ENCODE results near the gene EEPD1.
"Not testable (repeated sequence)": the region's sequence is repeated elsewhere in the genome, so short reads cannot be mapped to it uniquely, and the experiment has no call there.

GRCh38 chr7:36244001-36244400 is 90.9 kb downstream of the EEPD1 start:
- not testable (repeated sequence) for TF ChIP-seq CTCF (IDR thresholded peaks at IDR 0.05); SP1 (CRISPR knock-in tag; conservative IDR thresholded peaks at IDR 0.05); USF2 (CRISPR knock-in tag; IDR thresholded peaks at IDR 0.05); FOXK1 (CRISPR knock-in tag; IDR thresholded peaks at IDR 0.05); E2F5 (CRISPR knock-in tag; IDR thresholded peaks at IDR 0.05); ELF4 (CRISPR knock-in tag; IDR thresholded peaks at IDR 0.05; ENCODE audit: low read depth)
- TF ChIP-seq, protein P1, sequence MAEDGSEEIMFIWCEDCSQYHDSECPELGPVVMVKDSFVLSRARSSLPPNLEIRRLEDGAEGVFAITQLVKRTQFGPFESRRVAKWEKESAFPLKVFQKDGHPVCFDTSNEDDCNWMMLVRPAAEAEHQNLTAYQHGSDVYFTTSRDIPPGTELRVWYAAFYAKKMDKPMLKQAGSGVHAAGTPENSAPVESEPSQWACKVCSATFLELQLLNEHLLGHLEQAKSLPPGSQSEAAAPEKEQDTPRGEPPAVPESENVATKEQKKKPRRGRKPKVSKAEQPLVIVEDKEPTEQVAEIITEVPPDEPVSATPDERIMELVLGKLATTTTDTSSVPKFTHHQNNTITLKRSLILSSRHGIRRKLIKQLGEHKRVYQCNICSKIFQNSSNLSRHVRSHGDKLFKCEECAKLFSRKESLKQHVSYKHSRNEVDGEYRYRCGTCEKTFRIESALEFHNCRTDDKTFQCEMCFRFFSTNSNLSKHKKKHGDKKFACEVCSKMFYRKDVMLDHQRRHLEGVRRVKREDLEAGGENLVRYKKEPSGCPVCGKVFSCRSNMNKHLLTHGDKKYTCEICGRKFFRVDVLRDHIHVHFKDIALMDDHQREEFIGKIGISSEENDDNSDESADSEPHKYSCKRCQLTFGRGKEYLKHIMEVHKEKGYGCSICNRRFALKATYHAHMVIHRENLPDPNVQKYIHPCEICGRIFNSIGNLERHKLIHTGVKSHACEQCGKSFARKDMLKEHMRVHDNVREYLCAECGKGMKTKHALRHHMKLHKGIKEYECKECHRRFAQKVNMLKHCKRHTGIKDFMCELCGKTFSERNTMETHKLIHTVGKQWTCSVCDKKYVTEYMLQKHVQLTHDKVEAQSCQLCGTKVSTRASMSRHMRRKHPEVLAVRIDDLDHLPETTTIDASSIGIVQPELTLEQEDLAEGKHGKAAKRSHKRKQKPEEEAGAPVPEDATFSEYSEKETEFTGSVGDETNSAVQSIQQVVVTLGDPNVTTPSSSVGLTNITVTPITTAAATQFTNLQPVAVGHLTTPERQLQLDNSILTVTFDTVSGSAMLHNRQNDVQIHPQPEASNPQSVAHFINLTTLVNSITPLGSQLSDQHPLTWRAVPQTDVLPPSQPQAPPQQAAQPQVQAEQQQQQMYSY (CRISPR knock-in tag; IDR thresholded peaks at IDR 0.05): not testable (repeated sequence)
- TF ChIP-seq, protein P2, sequence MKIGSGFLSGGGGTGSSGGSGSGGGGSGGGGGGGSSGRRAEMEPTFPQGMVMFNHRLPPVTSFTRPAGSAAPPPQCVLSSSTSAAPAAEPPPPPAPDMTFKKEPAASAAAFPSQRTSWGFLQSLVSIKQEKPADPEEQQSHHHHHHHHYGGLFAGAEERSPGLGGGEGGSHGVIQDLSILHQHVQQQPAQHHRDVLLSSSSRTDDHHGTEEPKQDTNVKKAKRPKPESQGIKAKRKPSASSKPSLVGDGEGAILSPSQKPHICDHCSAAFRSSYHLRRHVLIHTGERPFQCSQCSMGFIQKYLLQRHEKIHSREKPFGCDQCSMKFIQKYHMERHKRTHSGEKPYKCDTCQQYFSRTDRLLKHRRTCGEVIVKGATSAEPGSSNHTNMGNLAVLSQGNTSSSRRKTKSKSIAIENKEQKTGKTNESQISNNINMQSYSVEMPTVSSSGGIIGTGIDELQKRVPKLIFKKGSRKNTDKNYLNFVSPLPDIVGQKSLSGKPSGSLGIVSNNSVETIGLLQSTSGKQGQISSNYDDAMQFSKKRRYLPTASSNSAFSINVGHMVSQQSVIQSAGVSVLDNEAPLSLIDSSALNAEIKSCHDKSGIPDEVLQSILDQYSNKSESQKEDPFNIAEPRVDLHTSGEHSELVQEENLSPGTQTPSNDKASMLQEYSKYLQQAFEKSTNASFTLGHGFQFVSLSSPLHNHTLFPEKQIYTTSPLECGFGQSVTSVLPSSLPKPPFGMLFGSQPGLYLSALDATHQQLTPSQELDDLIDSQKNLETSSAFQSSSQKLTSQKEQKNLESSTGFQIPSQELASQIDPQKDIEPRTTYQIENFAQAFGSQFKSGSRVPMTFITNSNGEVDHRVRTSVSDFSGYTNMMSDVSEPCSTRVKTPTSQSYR (CRISPR knock-in tag; IDR thresholded peaks at IDR 0.05): not testable (repeated sequence)
